Hematopoietic multipotent progenitor cell treated with erythropoietin and hydrocortisone succinate and interleukin-3 and kit ligand, for 6 days (in vitro differentiated cells): ENCODE data around the gene GIMAP7.
"Not testable (repeated sequence)": the region's sequence is repeated elsewhere in the genome, so short reads cannot be mapped to it uniquely, and the experiment has no call there.

Experiments
- DNase-seq: peaks from one replicate; pipeline ENCODE4 v3.0.0-alpha.2; 2015

GIMAP7 gene

DNA sequence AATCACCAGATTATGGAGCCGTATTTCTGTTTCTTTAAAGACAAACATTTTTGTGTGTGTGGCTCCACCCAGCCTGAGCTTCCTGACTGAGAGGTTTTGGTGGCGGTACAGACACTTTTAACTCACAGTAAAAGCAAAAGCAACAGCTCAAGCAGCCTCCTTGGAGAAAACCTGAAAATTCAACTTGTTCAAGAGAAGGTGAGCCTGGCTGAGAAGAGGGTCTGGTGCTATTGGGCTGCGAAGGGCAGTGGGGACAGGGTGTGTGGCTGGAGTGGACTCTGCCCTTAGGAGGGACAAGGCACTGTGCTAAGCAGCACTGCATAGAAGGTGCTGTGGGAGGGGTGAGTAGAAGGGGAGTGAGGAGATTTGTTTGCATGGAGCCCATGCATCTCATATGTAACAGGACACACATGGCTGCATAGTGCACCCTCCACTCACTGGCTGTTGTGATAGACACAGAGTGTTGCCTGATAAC is at the start of gene GIMAP7:
Gene GIMAP7 (plus strand): TSS at position 125 of the 475 bp plus-strand sequence. CDS start 5,103 bp downstream, outside the sequence.
- DNase-seq: peak; percentile 31

DNA sequence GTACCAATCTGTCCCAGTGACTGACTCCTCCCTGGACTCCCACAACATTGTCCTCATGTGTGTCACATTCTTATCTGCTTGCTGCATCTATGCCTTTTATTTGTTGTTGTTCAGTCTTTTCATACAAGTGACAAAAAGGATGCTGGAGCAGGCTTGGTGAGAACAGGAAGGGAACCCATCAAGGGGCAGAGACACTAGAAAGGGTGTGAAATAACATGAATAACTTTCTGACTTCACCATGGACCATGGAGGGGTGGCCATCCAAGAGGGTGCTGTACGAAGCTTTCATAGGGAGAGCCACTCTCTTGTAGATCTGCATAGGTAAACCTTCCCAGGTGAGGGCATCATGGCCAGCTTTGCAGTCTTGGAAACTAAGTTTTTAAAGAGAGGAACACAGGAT is 49.7 kb upstream of the GIMAP7 start:
- DNase-seq: no peak

DNA sequence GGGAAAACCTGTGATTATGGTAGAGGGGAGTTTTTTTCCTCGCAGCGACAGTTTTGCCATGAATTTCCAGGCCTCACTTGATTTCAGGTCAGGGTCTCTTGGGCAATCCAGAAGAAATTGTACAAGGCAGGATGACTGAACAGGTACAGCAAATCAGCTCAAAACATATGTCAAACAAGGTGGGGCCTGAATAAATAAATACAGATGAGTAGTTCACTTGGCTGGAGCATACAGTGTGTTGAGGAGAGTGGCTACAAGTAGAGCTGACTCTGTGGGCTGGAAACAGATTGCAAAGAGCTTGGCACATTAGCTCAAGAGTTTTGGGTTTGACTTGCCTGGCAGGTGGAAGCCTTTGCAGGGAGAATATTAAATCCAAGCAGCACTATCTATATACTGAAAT is 49.3 kb upstream of the GIMAP7 start:
- DNase-seq: no peak

DNA sequence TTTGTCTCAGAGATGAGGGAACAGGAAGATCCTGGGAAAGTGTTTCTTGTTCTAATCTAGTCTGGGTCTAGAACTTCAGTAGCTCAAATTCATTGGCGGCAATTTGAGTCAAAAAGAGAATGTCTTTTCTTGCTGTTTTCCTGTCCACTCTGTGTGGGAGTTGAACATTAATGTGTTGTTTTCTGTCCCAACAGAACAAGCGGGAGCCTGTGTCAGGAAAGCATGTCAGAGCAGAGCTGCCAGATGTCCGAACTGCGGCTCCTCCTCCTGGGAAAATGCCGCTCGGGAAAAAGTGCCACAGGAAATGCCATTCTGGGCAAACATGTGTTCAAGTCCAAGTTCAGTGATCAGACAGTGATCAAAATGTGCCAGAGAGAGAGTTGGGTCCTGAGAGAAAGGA is 48.2 kb upstream of the GIMAP7 start:
- no peak for DNase-seq

DNA sequence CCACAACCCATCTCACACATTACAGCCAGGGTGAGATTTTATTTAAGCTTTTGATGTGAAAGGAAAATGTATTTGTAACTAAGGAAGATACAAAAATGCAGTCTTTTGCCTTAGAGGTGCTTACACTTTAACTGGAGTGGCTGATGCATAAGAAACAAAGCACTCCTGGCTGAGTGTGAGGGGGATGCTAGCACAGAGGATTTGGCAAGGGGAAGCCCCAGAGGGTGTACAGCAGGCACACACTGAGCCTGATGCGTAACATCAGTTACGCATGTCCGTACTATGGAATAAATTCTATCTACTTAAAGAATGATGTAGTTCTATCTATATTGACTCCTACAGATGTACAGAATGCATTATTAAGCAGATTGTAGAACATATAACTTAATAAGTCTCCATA is 46.4 kb upstream of the GIMAP7 start:
- no peak for DNase-seq

DNA sequence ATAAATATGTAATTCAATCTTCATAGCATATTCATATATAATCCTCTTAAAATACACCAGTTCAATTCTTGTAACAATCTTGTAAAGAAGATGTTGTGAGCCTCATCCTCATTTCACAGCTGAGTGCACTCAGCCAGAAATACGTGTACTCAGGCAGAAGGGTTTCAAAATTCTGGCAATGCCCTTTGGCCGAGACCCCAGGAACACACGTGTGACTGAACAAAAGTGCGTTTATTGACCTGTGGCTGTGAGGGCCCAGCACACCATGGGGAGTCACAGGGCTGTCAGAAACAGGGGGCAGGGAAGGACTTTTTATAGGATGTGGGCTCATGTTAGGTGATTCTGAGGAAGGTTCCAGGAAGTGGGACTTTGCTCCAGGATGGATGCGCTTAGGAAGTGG is 42.8 kb upstream of the GIMAP7 start:
- no peak for DNase-seq

DNA sequence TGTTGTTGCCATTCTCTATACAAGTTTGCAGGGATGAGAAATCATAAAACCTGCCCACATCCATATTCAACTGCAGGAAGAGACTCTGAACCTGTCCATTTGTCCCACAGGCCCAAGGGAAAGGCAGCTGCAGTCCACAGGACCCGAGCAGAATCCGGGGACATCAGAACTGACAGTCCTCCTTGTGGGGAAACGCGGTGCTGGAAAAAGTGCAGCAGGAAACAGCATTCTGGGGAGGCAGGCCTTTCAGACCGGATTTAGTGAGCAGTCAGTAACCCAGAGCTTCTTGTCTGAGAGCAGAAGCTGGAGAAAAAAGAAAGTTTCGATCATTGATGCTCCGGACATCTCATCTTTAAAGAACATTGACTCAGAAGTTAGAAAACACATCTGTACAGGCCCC is 40.8 kb upstream of the GIMAP7 start:
- no peak for DNase-seq

DNA sequence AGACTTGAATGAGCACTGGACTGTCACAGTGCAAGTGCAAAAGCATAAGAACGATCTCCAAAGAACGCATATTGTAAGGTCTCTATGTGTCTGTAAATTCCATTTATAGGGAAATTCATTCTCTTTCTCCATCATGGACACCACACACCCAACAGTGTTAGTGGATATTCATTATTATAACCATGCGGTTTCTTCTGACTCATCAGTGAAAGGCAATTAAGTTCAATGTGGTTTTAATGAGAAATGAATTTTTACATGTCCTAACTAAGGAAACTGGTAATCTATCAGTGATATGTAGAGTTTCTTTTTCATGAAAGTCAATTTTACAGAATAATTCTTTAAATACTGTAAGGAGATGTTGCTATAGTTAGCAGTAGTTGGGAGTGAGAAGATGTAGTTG is 38.4 kb upstream of the GIMAP7 start:
- no peak for DNase-seq

DNA sequence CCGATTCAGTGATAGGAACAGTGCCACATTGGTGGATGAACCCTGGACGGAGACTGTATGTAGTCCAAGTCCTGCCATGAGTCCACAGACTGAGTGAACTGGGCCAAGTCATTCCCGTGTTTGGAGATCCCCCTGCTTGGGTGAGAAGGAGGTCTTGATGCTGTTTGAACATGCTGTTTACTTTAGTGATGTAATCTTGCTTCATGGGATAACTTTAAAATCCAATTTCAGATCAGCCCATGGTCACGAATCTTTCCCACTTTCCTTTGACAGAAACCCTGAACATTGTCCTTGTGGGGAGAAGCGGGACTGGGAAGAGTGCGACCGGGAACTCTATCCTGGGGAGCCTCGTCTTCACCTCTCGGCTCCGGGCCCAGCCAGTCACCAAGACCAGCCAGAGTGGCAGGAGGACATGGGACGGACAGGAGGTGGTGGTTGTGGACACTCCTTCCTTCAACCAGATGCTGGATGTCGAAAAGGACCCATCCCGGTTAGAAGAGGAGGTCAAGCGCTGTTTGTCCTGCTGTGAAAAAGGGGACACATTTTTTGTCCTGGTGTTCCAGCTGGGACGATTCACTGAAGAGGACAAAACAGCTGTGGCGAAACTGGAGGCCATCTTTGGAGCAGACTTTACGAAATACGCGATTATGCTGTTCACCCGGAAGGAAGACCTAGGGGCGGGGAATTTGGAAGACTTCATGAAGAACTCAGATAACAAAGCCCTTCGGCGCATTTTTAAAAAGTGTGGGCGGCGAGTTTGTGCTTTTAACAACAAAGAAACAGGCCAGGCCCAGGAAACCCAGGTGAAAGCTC is 37.6 kb upstream of the GIMAP7 start:
- no peak for DNase-seq

DNA sequence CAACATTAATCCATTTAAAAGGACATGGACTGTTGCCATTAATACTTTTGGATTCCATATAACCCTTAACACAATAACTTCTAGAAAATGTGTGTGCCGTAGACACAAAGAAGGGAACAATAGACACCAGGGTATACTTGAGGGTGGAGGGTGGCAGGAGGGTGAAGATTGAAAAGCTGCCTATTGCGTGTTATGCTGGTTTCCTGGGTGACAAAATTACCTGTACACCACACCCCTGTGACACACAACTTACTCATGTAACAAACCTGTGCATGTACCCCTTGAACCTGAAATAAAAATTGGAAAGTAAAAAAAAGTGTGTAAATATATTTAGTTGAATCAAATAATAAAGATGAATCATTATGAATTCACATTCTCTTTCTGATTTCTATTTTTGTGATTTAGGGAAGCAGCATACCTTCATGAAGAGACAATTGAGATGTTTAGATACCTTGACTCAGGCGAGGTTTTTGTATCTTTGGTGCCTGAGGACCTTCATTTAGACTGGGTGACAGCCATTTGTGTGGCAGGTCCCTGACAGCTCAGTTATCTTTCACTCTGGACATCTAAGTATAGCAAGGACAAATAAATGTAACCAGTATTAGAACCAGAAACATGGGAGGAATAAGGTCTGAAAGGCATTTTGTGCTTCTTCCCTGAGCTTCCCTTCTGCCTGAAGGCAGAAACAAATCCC is 35.5 kb upstream of the GIMAP7 start:
- DNase-seq: no peak

DNA sequence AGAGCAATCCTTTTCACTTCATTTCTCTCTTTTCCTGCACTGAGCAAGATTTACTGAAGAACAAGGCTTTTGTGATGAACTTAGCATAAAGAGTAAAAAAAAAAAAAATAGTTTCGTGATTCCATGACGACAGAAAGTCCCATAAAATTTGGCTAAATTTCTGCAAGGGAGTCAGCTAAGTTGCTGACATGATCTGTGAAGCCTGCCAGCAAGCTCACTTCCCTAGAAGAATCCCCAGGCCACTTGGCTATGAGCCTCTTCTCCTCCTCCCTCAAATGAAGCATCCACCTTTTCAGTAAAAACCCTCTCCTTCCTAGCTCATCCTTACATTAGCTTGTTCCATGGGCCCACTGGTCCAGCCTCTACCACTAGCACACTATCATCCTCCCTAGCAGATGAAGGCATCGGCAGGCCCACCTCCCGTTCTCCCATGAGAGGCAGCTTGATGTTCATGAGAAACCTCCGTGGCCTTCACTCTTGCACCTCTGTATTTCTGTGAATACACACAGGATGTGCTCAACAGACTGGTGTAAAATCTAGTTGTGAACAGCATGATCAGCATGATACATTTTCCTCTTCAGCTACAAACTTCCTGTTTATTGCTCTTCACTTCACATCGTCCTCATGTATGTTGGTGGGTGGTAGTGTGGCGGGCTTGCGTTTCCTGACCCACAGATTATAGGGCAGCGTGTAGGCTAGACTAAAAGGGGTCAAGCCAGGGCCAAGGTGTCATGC is 33.3 kb upstream of the GIMAP7 start:
- no peak for DNase-seq

DNA sequence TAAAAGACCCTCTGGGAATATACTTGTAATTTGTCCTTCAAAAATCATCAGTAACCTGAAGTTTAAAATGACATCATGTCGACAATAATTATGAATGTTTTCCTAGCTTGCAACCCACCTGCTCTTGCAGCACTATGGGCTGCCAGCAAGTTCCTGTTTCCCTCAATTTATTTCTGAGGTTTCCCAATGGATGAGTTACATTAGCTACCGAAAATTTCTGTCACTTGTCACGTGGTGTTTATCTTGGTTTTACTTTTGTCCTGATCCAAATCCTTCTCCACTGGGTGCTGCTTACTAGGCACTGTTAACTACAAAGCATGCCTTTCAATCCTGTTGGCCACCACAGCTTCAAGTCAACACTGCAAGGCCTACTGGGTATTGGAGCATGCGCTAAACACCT is 32.8 kb upstream of the GIMAP7 start:
- DNase-seq: no peak

DNA sequence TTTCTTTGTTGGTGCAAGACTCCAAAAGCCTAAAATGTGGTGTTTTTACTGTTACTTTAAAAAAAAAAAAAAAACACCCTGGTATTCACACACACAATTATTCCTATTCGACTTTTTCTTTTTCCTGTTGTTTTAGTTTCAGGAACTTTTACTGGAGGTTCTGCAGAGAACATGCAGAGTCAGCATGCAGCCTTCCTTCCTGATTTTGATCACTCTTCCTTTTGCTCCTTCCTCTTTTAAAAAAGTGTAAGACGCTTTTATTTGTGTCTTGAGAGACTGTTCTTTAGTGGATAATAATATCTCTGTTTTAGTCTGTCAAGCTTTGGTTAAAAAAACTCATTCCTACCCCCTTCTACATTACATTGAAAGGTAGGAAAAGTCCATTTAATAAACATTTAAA is 31.2 kb upstream of the GIMAP7 start:
- not testable (repeated sequence) for DNase-seq

DNA sequence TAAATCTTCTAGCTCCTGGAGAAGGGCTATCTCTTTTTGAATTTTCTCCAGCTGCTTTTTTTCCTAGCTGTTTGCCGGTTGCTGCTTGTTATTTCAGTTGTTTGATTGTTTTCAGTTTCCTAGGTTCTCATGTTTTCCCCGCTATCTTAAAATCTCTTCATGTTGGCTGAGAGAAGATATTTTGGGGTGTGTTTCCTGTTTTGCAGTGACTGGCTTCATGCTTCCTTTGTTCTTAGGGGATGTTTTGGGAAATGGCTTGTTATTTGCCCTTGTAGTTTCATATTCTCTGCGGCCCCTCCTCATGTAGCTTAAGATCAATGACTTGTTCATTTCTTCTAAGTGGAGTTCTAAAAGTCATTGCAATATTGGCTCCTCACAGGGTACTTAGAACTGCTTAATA is 30.6 kb upstream of the GIMAP7 start:
- not testable (repeated sequence) for DNase-seq

DNA sequence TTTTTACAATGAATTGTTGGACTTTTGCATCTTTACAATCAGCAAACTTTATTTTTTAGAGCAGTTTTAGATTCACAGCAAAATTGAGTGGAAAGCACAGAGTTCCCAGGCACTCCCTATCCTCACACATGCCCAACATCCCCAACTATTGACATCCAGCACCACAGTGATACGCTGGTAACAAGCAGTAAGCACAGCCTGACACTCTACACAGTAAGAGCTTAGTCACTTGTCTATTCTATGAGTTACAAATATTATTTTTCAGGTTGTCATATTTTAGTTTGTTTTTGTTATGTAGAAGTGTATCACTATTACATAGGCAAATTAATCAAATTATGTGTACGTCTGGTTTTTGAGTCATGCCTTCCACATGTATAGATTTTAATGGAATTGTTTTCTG is 27.0 kb upstream of the GIMAP7 start:
- DNase-seq: no peak

DNA sequence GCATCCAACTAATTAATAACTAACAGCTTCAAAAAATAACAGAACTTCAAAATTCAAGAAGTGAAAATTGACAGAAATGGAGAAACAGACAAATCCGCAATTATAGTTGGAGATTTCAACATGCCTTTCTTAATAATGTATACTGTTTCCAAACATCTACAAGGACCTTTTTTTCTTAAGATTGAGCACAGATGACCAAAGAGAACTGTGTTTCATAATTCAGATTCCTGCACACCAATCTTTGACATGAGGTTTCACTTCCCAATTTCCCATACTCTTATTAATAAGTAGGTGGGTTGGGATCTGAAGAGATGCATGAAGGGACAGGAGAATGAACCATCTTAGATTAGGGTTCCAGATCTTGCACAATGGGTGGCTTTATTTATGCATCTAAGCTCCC is 24.9 kb upstream of the GIMAP7 start:
- no peak for DNase-seq

DNA sequence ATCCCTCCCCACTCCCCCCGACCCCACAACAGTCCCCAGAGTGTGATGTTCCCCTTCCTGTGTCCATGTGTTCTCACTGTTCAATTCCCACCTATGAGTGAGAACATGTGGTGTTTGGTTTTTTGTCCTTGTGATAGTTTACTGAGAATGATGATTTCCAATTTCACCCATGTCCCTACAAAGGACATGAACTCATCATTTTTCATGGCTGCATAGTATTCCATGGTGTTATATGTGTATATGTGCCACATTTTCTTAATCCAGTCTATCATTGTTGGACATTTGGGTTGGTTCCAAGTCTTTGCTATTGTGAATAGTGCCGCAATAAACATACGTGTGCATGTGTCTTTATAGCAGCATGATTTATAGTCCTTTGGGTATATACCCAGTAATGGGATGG is 21.2 kb upstream of the GIMAP7 start:
- not testable (repeated sequence) for DNase-seq

DNA sequence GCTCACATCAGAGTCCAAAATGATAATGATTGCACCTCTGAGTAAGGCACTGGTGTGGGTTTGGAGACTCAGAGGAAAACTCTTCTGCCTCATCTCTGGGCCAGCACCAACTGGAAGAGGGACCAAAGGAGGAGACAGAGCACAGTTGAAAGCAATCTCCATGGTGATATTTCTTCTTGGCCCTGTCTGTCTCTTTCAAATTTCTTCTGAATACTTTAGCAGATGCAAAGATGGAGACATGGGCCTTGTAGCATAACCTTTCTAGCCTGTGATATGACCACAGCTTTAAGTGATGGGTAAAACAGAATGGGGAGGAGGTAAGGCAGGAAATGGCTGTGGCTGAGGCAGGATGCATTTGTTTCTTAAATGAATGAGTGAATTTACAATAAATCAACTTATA is 12.2 kb upstream of the GIMAP7 start:
- no peak for DNase-seq

DNA sequence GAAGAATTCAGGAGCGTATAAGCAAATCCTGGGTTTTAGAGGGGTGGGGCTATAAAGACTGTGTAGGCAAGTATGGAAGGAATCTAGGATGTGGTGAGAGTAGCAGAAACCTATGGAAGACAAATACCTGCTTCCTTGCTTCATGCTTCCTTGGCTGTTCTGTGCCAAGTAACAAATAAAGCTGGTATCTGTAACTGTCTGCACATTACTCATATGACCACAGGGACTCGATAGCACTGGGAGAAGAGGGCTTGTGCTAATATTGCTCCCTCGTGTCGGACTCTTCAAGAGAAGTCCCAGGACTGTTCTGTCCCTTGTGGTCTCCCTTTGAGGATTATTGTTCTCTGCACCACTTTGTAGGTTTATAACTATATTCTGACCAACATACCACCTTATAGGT is 11.5 kb upstream of the GIMAP7 start:
- no peak for DNase-seq

DNA sequence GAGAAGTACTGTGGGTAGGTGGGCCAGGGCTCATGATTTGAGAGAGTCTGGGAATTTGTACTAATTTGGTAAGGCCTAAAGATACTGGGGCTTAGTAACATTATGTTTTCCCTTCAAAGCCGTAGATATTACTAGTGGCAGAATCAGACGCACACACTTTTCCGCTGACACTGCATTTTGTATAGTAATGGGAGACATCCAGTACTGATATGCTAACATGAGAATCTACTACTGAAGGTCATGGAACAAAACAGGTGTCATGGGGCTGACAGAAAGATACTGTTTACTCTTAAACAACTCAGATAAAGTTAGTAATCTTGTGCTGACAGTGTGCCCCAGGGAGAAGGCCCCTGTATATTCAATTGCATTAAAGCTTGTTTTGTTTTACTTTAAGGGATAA is 11.1 kb upstream of the GIMAP7 start:
- DNase-seq: no peak

DNA sequence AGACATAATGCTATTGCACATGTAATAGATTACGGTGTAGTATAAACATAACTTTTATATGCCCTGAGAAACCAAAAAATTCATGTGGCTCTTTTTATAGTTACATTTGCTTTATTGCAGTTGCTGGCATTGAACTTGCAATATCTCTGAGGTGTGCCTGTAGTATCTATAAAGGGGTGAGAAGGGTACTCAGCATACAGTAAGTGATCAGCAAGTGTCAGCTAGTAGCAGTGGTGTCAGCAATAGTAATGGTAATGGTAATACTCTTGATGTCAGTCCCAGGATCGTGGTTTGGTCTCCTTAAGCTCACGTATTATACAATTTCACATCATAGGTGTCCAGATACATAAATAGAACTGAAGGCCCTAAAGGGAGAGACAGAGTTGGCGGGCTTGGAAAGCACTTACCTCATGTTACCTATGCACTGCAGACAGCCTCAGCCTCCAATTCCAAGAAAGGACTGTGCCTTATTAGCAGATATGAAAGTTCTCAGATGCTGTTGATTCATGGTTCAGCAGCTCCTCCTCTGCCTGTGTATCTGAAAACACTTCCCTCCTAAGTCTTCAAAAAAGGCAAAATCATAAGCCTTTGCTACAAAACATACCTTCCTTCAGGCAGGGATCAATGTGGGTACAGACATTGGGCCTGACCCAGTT is 6.6 kb upstream of the GIMAP7 start:
- DNase-seq: no peak

DNA sequence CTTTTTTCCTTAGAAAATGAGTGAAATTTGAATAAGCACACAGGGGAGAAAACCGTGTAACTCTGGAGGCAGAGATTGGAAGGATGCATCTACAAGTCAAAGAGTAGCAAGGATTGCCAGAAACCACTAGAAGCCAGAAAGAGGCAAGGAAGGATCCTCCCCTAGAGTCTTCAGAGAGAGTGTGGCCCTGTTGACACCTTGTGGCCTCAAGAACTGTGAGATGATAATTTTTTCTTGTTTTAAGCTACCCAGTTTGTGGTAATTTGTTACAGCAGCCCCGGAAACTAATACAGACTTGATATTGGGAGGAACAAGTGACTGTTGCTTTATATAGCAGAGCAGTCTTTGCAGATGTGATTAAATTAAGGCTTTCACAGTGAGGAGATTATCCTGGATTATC is 3.6 kb upstream of the GIMAP7 start:
- DNase-seq: no peak

DNA sequence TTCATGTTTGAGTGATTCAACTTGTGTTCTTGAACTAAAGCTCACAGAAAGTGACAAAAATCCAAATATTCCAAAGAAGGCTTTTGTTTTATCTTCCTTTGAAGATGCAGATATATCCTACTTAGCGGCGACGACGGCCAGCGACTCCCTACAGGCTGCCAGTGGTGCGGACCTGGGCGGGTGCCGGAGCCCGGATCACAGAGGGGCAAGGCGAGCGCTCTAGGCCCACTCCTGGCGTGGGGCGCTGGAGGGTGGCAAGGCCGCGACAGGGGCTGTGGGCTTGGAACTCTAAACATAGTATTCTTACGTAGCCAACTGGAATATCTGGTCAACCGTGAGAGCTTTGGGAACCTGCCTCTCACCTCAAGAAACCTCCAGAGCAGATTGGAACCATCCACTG is 914 bp upstream of the GIMAP7 start:
- DNase-seq: no peak
